ENCODE data around the gene REM2. TPM values are rescaled to one million over a fixed set of nuclear protein-coding genes. Genes with fewer than 3 reads are reported as not detected.

REM2 gene
- total and polyA plus RNA-seq, 4 experiments from 2014 or later: 0.55 to 4.6 (median 2.9) TPM

DNA sequence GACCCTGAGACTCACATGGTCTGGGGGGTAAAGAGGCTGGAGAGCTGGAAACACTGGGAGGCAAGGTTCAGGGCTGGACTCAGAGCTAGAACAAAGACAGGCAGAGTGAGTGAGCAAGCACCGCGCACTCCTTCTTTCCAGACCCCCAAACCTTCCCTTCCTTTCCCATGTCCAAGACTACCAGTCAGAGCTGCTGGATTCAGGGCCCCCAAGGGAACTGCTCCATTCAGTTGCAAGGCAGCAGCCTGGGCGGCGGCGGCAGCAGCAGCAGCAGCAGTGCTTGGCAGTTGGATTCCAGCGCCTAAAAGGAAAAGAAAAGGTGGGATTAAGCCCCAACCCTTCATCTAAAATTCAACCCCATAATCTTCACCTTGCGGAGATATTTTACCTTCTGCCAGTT lies 18.8 kb downstream of the REM2 start:
- Histone ChIP-seq H3K4me3 (ENCODE audit: low read length in 2 of 2) (no peak overlapping the region), H3K4me1 (ENCODE audit: insufficient read depth, low read length) (peaks cover 4% of the 10 kb centered on the region), H3K36me3 (ENCODE audit: insufficient read depth, low read length) (peaks cover 57% of the 10 kb centered on the region), H3K9me3 (ENCODE audit: control insufficient read depth in 1 of 2, low read length in 2 of 2) (no peaks in the 10 kb centered on the region), H3K27ac (ENCODE audit: low read depth, low read length) (no peak overlapping the region), H3K27me3 (ENCODE audit: insufficient read depth, low read length) (no peaks in the 10 kb centered on the region)
- no peak for DNase-seq
- H3K4me3 Mint-ChIP-seq: no peak overlapping the region
- ChIA-PET POLR2A (ENCODE audit: partially characterized antibody) (interaction anchor here (1.1 to 3.3 kb wide), 4 partner anchors 18 to 135 kb away, joined by 4 to 34 read pairs (median 6); partner anchors contain the start of genes LRP10 and OXA1L), CTCF (ENCODE audit: partially characterized antibody) (interaction anchor here (0.9 to 9.0 kb wide), 15 partner anchors 9 to 345 kb away, joined by 4 to 123 read pairs (median 13); partner anchors contain the start of genes HAUS4, LRP10, PRMT5 and RBM23)
- peaks cover 5 to 15% (median 5%) of the 10 kb centered on the region in 4 donors for H3K4me1 Mint-ChIP-seq
- peaks cover 50 to 57% of the 10 kb centered on the region in 2 donors for H3K36me3 Mint-ChIP-seq
- H3K27me3 Mint-ChIP-seq: no peaks in the 10 kb centered on the region
- H3K27ac Mint-ChIP-seq: peak overlapping the region in 4 of 7 donors; percentile 46 to 72 (median 58)
- intact Hi-C loops (cut with micrococcal nuclease): no loop called here
- H3K9me3 Mint-ChIP-seq: no peaks in the 10 kb centered on the region

GRCh38 chr14:22903742-22904087 lies 20.7 kb downstream of the REM2 start:
- Histone ChIP-seq H3K4me3 (ENCODE audit: low read length in 2 of 2) (no peak overlapping the region), H3K9me3 (ENCODE audit: control insufficient read depth in 1 of 2, low read length in 2 of 2) (no peaks in the 10 kb centered on the region), H3K27ac (ENCODE audit: low read depth, low read length) (no peak overlapping the region), H3K36me3 (ENCODE audit: insufficient read depth, low read length) (peaks cover 64% of the 10 kb centered on the region), H3K4me1 (ENCODE audit: insufficient read depth, low read length) (peaks cover 4% of the 10 kb centered on the region), H3K27me3 (ENCODE audit: insufficient read depth, low read length) (no peaks in the 10 kb centered on the region)
- peaks cover 4 to 15% (median 6%) of the 10 kb centered on the region in 4 donors for H3K4me1 Mint-ChIP-seq
- DNase-seq: no peak
- H3K27me3 Mint-ChIP-seq: no peaks in the 10 kb centered on the region
- no peaks in the 10 kb centered on the region for H3K9me3 Mint-ChIP-seq
- peaks cover 53 to 60% of the 10 kb centered on the region in 2 donors for H3K36me3 Mint-ChIP-seq
- ChIA-PET CTCF (ENCODE audit: partially characterized antibody) (interaction anchor here (0.9 to 9.0 kb wide), 7 partner anchors 13 to 347 kb away, joined by 3 to 123 read pairs (median 58); partner anchors contain the start of gene LRP10), POLR2A (ENCODE audit: partially characterized antibody) (interaction anchor here (1.2 to 1.3 kb wide), 2 partner anchors 17 to 31 kb away, joined by 4 to 8 read pairs; no protein-coding TSS in a partner anchor)
- H3K4me3 Mint-ChIP-seq: no peak overlapping the region
- H3K27ac Mint-ChIP-seq: peak overlapping the region in 2 of 7 donors; percentile 20 to 60
- intact Hi-C loops (cut with micrococcal nuclease): no loop called here

DNA sequence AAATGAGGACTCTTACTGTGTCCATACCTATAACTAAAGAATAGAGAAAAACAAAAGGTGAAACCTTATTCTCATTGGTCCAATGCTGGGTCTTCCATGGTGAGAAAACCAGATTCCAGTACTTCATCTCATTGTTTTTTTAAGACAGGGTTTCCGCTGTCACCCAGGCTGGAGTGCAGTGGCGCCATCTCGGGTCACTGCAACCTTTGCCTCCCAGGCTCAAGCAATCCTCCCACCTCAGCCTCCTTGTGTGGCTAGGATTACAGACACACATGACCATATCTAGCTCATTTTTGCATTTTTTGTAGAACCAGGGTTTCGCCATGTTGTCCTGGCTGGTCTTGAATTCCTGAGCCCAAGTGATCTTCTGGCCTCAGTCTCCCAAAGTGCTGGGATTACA lies 22.6 kb downstream of the REM2 start:
- peak overlapping the region in 2 of 7 donors; percentile 36 to 50 for H3K27ac Mint-ChIP-seq
- CTCF ChIA-PET (ENCODE audit: partially characterized antibody): interaction anchor here (1.2 to 1.3 kb wide), 2 partner anchors 13 to 82 kb away, joined by 3 to 4 read pairs; partner anchors contain the start of gene RBM23
- Histone ChIP-seq H3K9me3 (ENCODE audit: control insufficient read depth in 1 of 2, low read length in 2 of 2) (no peaks in the 10 kb centered on the region), H3K27me3 (ENCODE audit: insufficient read depth, low read length) (no peaks in the 10 kb centered on the region), H3K27ac (ENCODE audit: low read depth, low read length) (no peak overlapping the region), H3K36me3 (ENCODE audit: insufficient read depth, low read length) (peaks cover 73% of the 10 kb centered on the region), H3K4me1 (ENCODE audit: insufficient read depth, low read length) (no peaks in the 10 kb centered on the region), H3K4me3 (ENCODE audit: low read length in 2 of 2) (no peak overlapping the region)
- no peak overlapping the region for H3K4me3 Mint-ChIP-seq
- peaks cover 0 to 10% (median 9%) of the 10 kb centered on the region in 4 donors for H3K4me1 Mint-ChIP-seq
- no peaks in the 10 kb centered on the region for H3K27me3 Mint-ChIP-seq
- POLR2A ChIA-PET (ENCODE audit: partially characterized antibody): interaction anchor here (1.2 kb wide), 1 partner anchor 14 kb away, joined by 4 read pairs; the partner anchor contains the start of gene RBM23
- H3K36me3 Mint-ChIP-seq: peaks cover 60 to 67% of the 10 kb centered on the region in 2 donors
- H3K9me3 Mint-ChIP-seq: no peaks in the 10 kb centered on the region
- intact Hi-C loops (cut with micrococcal nuclease): no loop called here
- no peak for DNase-seq

- Mint-ChIP-seq H3K4me3 (no peak overlapping the region), H3K36me3 (peaks cover 56 to 67% of the 10 kb centered on the region in 2 donors), H3K4me1 (peaks cover 3 to 8% (median 6%) of the 10 kb centered on the region in 4 donors), H3K9me3 (no peaks in the 10 kb centered on the region), H3K27me3 (no peaks in the 10 kb centered on the region), H3K27ac (no peak overlapping the region)
- DNase-seq: no peak
- H3K27ac ChIP-seq (ENCODE audit: low read depth, low read length): no peak overlapping the region
- no peak overlapping the region for H3K4me3 ChIP-seq (ENCODE audit: low read length in 2 of 2)
- H3K4me1 ChIP-seq (ENCODE audit: insufficient read depth, low read length): no peaks in the 10 kb centered on the region
- ChIA-PET CTCF (ENCODE audit: partially characterized antibody) (interaction anchor here (1.2 to 1.3 kb wide), 2 partner anchors 13 to 83 kb away, joined by 3 to 4 read pairs; partner anchors contain the start of gene RBM23), POLR2A (ENCODE audit: partially characterized antibody) (no interaction called here)
- H3K36me3 ChIP-seq (ENCODE audit: insufficient read depth, low read length): peaks cover 74% of the 10 kb centered on the region
- intact Hi-C loops (cut with micrococcal nuclease): no loop called here
- no peaks in the 10 kb centered on the region for H3K9me3 ChIP-seq (ENCODE audit: control insufficient read depth in 1 of 2, low read length in 2 of 2)
- H3K27me3 ChIP-seq (ENCODE audit: insufficient read depth, low read length): no peaks in the 10 kb centered on the region
Observed at GRCh38 chr14:22906073-22906472, 23.1 kb downstream of the REM2 start.

- no peak overlapping the region for H3K27ac Mint-ChIP-seq
- no peak for DNase-seq
Observed at GRCh38 chr14:22907429-22907828, 24.4 kb downstream of the REM2 start.

DNA sequence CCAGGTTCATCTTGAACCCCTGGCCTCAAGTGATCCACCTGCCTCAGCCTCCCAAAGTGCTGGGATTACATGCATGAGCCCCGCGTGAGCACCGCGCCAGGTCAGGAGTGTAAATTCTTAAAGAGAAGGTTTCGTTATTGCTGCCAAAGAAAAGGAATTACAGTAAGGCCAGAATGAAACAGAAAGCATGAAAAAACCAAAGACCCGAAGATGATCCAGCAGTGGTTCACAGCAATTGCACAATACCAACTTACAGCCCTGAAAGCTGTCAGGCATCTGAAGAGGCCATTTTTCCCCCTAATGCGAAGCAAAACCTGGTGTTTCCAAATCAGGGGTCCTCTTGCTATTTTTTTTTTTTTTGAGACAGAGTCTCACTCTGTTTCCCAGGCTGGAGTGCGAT lies 25.6 kb downstream of the REM2 start:
- ChIA-PET POLR2A (ENCODE audit: partially characterized antibody) (interaction anchor here (1.0 to 1.5 kb wide), 2 partner anchors 11 to 35 kb away, joined by 3 to 4 read pairs; no protein-coding TSS in a partner anchor), CTCF (ENCODE audit: partially characterized antibody) (no interaction called here)
- no peak overlapping the region for H3K4me3 ChIP-seq (ENCODE audit: low read length in 2 of 2)
- H3K27me3 ChIP-seq (ENCODE audit: insufficient read depth, low read length): no peaks in the 10 kb centered on the region
- peaks cover 41 to 61% of the 10 kb centered on the region in 2 donors for H3K36me3 Mint-ChIP-seq
- H3K4me1 Mint-ChIP-seq: peaks cover 10 to 21% (median 17%) of the 10 kb centered on the region in 4 donors
- no peaks in the 10 kb centered on the region for H3K27me3 Mint-ChIP-seq
- H3K4me3 Mint-ChIP-seq: no peak overlapping the region
- H3K9me3 Mint-ChIP-seq: no peaks in the 10 kb centered on the region
- intact Hi-C loops (cut with micrococcal nuclease): no loop called here
- peak overlapping the region in 2 of 7 donors; percentile 42 to 75 for H3K27ac Mint-ChIP-seq
- DNase-seq: no peak
- no peak overlapping the region for H3K27ac ChIP-seq (ENCODE audit: low read depth, low read length)
- peaks cover 10% of the 10 kb centered on the region for H3K4me1 ChIP-seq (ENCODE audit: insufficient read depth, low read length)
- peaks cover 58% of the 10 kb centered on the region for H3K36me3 ChIP-seq (ENCODE audit: insufficient read depth, low read length)
- H3K9me3 ChIP-seq (ENCODE audit: control insufficient read depth in 1 of 2, low read length in 2 of 2): no peaks in the 10 kb centered on the region

More at GRCh38 chr14:22907429-22907828, 24.4 kb downstream of the REM2 start:
- Histone ChIP-seq H3K9me3 (ENCODE audit: control insufficient read depth in 1 of 2, low read length in 2 of 2) (no peaks in the 10 kb centered on the region), H3K27me3 (ENCODE audit: insufficient read depth, low read length) (no peaks in the 10 kb centered on the region), H3K4me3 (ENCODE audit: low read length in 2 of 2) (no peak overlapping the region), H3K27ac (ENCODE audit: low read depth, low read length) (no peak overlapping the region), H3K4me1 (ENCODE audit: insufficient read depth, low read length) (peaks cover 7% of the 10 kb centered on the region), H3K36me3 (ENCODE audit: insufficient read depth, low read length) (peaks cover 67% of the 10 kb centered on the region)
- intact Hi-C loops (cut with micrococcal nuclease): no loop called here
- CTCF ChIA-PET (ENCODE audit: partially characterized antibody): interaction anchor here (1.0 to 1.2 kb wide), 2 partner anchors 9 to 34 kb away, joined by 3 to 4 read pairs; no protein-coding TSS in a partner anchor
- H3K4me3 Mint-ChIP-seq: no peak overlapping the region
- H3K4me1 Mint-ChIP-seq: peaks cover 10 to 17% (median 16%) of the 10 kb centered on the region in 4 donors
- POLR2A ChIA-PET (ENCODE audit: partially characterized antibody): interaction anchor here (1.0 to 1.5 kb wide), 4 partner anchors 9 to 34 kb away, joined by 3 to 4 read pairs (median 3); no protein-coding TSS in a partner anchor
- H3K9me3 Mint-ChIP-seq: no peaks in the 10 kb centered on the region
- no peaks in the 10 kb centered on the region for H3K27me3 Mint-ChIP-seq
- H3K36me3 Mint-ChIP-seq: peaks cover 44 to 66% of the 10 kb centered on the region in 2 donors

GRCh38 chr14:22910916-22911315 lies 27.9 kb downstream of the REM2 start:
- Histone ChIP-seq H3K36me3 (ENCODE audit: insufficient read depth, low read length) (peaks cover 35% of the 10 kb centered on the region), H3K9me3 (ENCODE audit: control insufficient read depth in 1 of 2, low read length in 2 of 2) (no peaks in the 10 kb centered on the region), H3K27ac (ENCODE audit: low read depth, low read length) (no peak overlapping the region), H3K4me1 (ENCODE audit: insufficient read depth, low read length) (peaks cover 19% of the 10 kb centered on the region), H3K4me3 (ENCODE audit: low read length in 2 of 2) (no peak overlapping the region), H3K27me3 (ENCODE audit: insufficient read depth, low read length) (no peaks in the 10 kb centered on the region)
- Mint-ChIP-seq H3K27ac (no peak overlapping the region), H3K4me3 (no peak overlapping the region), H3K9me3 (no peaks in the 10 kb centered on the region), H3K27me3 (no peaks in the 10 kb centered on the region), H3K36me3 (peaks cover 18 to 46% of the 10 kb centered on the region in 2 donors), H3K4me1 (peaks cover 11 to 35% (median 27%) of the 10 kb centered on the region in 4 donors)
- CTCF ChIA-PET (ENCODE audit: partially characterized antibody): interaction anchor here (2.0 kb wide), 1 partner anchor 10 kb away, joined by 15 read pairs; no protein-coding TSS in a partner anchor
- DNase-seq: no peak
- POLR2A ChIA-PET (ENCODE audit: partially characterized antibody): interaction anchor here (1.2 kb wide), 1 partner anchor 8 kb away, joined by 4 read pairs; the partner anchor contains the start of gene RBM23
- intact Hi-C loops (cut with micrococcal nuclease): no loop called here
